NCI-H1417 (cell line): ENCODE results near the gene TOMM22.

ENCODE experiments used
- DNase-seq, 3 experiments: peaks; one replicate each; lab custom pipeline; 2025; lab: John Stamatoyannopoulos, UW

TOMM22 gene

DNA sequence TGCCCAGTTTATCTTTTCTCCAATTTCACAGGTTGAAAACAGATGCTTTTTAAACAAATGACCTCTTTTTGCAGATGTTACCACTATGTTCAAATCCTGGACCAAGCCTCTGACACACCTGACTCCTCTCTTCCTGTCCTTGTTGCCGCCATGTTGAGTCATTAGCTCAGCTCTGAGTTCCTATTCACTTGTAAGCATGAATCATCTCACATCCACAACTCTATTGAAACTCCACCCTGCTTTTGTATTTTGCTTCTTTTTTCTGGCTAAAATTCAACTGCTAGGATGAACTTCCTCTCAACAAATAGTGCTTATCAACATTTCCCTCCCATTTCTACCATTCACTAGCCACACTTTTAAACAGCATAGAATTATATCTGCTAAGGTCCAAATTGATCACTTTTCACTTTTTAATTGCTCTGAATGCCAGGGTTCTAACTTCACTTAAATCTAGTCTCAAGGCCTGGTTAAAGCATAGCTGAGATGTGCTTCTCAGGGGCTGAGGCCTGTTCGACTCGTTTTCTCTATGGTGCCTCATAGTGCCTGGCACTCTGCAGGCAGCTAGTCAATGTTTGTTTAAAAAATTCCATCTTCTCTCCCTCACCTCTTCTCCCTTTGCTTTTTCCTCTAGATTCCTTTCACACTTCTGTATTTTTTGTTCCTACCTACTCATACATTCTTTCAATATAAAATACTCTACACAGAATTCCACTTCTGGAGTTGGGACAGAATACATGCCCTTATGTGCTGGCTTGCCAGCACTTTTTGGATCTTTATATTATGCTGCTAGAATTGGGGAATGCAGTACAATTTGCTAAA is 15.1 kb downstream of the TOMM22 start:
- no peak for DNase-seq

DNA sequence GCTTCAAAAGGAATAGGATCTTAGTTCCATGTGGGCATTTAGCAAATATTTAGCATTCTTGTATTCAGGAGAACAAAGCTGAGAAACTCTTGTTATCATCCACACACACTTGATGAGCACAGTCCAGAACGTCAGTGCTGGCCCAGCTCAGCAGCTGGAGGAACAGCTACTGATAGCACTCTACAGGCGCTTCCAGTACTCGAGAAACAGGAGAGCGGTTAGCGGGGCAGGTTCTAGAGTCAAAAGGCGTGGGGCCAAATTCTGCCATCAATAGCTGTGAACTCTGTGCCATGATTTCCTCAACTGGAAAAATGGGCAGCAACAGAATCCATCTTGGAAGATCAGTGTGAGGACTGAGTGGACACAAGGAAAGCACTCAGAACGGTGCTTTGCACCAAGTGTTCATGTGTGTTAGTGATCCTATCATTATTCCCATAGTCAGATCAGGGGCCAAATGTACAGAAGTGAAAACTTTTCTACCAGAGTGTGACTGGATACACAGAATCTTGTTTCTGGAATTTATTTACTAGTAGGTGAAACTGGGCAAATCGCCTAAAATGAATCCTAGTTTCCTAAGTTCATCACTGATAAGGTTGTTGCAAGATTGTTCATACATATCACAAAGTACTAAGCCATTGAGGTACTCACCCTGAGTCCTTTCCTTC is 15.8 kb downstream of the TOMM22 start:
- DNase-seq = no peak

DNA sequence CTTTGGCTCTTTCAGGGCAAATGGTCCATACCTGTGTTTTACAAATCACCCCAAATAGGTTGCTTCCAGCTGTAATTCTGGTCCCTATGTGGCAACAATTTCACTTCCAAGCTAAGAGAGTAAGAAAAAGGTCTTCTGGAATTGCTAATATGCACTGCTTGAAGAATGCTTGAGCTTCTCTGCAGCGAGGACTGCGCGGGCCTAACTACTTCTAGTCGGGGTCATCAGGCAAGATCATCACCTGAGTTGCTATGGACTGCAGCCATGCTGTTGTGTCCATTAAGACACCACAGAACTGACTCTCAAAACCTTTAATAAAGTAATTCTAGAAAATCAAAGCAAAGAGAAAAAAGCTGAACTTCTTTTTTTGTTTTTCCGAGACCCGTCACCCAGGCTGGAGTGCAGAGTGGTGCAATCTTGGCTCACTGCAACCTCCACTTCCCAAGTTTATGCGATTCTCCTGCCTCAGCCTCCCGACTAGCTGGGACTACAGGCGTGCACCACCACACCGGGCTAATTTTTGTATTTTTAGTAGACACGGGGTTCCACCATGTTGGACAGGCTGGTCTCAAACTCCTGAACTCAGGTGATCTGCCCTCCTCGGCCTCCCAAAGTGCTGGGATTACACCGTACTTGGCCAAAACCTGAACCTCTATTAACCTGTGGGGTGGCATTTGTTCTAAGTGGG is 16.8 kb downstream of the TOMM22 start:
- DNase-seq = no peak

GRCh38 chr22:38699143-38699542 is 17.4 kb downstream of the TOMM22 start:
- no peak for DNase-seq

DNA sequence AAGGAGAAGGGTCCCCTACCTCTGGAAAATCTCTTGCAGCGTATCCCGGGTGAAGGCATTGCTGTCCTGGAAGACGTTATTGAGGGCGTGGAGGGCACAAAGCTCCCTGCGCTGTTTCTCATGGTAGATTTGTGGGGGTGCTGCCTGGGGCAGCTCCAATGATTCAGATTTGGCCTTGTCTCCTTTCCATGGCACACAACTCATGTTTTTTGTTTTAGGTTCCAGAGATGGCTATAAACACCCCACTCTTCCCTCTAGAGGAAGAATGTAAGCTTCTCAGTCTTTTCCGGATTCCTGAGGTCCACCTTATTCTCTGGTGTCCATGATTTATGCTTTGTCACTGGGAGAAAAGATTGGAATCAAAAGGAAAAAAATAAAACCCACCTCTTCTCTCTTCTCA is 18.0 kb downstream of the TOMM22 start:
- DNase-seq = peak in 1 of 3 experiments; percentile 42

GRCh38 chr22:38700270-38700788 is 18.6 kb downstream of the TOMM22 start:
- DNase-seq = peak in 1 of 3 experiments; percentile 60

DNA sequence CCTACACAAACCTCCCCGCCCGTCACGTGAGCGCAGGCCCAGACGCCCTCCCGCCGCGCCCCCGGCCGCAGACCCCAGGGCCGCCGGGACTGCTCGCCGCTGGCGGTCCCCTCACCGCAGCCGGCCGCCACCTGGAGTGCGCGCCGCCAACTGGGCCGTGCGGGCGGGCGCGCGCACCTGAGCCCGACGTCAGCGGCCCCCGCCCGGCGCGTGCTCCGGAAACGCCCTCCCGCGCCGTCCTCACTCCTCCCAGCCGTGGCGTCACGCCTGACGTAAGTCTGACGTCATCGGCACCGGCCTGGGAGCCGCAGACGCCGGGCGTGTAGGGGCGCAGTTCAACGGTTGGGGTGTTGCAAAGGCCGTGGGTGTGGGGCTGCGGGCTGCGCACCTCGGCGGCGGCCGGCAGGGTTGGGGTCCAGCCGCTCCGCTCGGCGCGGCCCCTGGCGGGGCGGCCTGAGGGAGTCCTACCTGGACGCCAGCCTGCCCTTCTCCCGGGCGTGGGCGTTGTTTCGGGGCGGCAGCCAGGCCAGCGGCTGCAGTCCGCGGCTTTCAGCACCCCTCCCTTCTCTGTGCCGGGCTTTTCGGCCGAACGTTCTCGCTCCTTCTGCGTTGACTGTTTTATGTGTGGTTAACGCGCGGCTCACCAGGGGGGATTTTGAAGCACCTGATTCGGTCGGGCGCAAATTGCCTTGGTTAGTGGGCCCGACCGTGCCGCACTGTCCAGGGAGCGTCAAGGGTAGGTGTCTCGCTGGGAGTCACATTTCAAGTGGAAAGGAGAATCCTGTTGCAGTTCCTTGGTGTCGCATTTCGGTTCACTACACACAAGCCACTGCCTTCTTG is 19.3 kb downstream of the TOMM22 start, which contains the start of gene JOSD1:
TSS of gene JOSD1 (minus strand) at position 155 of the 840 bp plus-strand sequence. CDS start 956 bp downstream, outside the sequence.
- DNase-seq = peak; percentile 90 to 93 (median 91)

DNA sequence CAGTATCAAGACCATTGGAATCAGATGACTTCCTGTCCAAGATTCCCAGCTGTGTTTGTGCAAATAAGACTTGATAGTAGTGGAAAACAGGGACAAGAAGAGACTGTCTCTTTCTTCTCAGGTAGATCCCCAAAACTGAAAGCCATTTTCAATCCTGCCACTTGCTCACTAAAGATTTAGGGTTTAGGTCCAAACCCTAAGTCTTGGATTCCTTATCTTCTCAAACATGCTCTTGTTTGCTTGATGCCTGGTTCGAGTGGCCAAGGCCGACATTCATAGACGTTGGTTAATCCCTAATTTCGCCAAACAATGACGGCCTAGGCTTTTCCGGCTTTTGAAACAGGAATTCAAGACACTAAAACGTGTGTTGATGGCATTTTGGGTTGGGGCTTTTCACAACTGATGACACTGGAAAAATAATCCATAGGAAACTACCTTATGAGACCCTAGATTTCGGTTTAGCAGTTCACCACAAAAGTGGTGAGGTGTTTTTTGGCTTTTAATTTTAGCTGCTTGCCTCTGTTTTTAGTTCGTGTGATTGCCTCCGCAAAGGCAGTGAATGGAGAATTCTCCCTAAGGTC is 23.0 kb downstream of the TOMM22 start:
- peak in 2 of 3 experiments; percentile 26 to 64 for DNase-seq

GRCh38 chr22:38705235-38706100 is 23.7 kb downstream of the TOMM22 start, which contains the start of gene GTPBP1:
Gene GTPBP1 (plus strand): TSS chr22:38705944. CDS start chr22:38705956, 12 bp downstream.
- peak; percentile 99 to 100 (median 99) for DNase-seq

DNA sequence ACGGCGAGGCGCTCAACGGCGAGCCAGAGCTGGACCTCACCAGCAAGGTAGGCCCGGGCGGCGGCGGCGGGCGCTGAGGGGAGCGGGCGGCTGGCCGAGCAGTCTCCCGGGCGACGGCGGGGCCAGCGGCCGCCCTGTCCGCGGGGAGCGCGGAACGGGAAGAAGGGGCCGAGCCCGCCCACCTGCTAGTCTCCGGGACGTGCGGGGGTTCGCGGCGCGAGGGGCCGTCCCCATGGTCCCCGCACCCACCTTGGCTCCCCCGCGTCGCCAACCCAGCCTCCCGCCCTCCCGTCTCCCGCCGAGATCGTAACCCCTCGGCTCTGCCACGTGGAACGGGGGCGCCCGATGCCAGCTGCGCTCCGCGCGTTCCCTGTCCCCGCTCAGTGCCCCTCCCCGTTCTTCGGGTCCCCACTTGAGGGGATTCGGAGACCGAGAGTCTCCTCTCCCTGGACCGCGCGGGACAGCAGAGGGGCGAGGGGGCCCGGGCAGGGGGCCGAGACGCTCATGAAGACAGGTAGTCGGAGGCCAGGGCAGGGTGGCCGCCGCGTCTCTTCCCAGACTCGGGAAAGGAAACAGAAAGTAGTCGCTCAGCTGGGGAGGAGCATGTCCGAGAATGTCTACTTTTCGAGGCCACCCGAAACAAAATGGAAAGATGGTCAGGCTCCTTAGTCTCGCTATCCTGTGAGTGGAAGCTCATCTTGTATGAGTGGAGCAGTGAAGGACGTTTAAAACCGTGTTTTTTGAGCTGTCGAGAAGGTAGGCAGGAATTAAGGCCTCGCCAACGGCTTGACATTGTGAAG is 24.5 kb downstream of the TOMM22 start:
- DNase-seq = peak in 2 of 3 experiments; percentile 66 to 86

DNA sequence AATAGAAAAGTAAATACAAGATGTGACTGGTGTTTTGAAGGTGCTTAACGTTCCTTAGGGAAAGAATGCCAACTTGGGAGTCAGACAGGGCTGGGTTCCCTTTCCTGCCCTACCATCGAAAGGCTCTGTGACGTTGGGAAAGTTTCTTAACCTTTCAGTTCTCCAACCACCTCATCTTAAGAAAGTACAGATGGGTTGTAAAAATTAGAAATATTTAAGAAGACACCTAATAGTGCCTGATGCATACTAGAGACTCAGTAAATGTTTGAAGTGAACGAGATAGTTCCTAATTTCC is 25.1 kb downstream of the TOMM22 start:
- no peak for DNase-seq

- no peak for DNase-seq
Observed at GRCh38 chr22:38707346-38707745, 25.6 kb downstream of the TOMM22 start.

- DNase-seq = no peak
Observed at GRCh38 chr22:38707984-38708383, 26.2 kb downstream of the TOMM22 start.

DNA sequence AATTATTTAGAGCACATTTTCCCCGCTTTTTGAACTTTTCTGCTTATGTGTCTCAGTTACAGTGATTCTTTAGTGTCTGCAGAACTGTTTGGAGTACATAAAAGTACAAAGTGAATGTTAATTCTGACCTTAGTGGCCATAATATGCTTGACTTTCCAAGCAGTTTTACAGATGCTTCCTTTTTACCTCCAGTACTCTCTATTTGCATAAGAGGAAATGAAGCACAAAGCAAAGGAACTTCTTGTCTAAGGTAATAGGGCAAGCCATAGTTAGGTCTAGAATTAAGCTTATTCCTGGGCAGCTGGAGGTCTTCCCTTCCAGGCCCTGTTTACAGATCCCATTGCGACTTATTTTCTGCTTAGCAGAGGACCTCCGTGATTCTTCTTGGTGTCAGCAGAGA is 27.5 kb downstream of the TOMM22 start:
- DNase-seq = no peak

DNA sequence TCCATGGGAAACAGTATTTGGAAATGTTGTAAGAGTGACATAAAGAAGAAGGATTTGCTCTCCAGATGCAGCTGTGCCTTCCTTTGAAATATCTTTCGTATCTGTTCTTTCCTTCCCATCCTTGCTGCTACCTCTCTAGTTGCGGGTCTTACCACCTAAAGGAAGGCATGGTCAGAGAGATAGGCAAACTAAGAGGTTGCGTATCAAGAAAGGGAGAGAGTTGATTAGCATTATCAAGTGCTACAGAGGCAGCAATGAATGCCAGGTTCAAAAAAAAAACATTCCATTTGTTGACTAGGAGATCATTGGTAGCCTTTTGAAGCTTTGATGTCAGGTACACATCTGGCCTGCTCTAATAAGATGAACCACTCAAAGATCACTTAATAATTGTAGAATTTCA is 28.6 kb downstream of the TOMM22 start:
- no peak for DNase-seq

DNA sequence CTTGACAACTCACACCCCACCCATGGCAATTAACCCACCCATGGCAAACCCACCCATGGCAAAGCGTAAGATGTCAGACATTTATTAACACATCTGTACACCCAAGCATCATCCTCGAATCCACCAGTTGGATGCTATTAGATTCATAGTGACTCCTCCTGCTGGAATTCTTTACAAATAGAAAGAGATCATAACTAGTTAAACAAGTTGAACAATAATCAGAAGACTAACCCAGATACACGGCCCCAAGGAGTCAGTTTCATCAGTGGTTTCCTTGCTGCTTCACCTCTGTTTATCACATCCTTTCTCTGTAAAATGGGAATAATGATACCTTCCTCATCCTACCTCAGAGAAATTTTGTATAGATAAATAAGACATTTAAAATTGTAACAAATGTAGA is 29.1 kb downstream of the TOMM22 start:
- no peak for DNase-seq

DNA sequence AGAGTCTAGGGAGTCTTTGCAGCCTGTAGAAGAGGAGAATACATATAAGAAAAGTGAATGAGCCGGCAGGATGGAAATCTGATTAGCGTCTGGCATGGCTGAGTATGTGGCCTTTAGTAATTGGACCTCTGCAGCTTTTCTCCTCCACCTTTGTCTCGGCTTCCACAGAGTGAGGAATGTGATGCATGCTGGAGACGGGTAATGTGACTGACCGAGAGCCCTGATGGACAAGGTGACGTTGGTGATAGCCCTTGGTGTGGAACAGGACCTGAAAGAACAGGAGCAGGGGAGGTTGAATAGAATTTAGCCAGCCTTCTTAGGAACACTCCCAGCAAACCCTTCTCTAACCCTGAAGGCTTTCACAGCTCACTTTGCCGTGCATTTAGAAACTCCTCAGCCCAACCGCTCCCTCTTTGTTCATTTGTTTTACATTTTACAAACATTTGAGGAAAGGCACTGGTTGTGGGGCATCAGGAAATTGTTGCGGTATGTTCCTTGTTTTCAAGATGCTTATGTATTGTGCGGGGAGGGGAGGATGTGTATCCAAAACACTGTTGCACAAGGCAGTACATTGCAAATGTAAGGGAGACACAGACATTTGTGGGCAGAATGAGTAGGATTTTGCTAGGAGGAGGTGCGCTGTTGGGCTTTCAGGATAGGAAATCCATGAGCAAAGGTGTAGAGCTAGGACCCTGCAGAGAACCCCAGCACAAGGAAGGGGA is 30.9 kb downstream of the TOMM22 start:
- no peak for DNase-seq

DNA sequence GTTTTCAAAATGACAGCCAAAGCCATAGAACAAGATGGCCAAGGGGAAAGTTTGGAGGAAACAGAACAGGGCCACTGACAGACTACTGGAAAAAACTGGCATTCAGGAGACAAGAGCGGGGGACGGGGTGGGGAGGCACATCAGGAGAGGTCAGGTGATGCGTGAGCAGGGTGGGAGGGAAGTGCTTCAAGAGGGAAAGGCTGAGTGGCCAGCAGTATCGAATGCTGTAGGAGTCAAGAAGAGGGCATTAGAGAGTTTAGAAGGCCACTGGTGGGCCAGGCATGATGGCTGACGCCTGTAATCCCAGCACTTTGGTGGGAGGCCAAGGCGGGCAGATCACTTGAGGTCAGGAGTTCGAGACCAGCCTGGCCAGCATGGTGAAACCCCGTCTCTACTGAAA is 32.2 kb downstream of the TOMM22 start:
- no peak for DNase-seq
